ENCODE measurements around the gene IFNL4. TPM values are rescaled to one million over a fixed set of nuclear protein-coding genes. Genes with fewer than 3 reads are reported as not detected.

The IFNL4 gene
- total and polyA plus RNA-seq, 9 of the 15 experiments (the other 6 are each of a cell fraction or from before 2014, with no cell fraction given), result not detected

GRCh38 chr19:39265321-39265916 lies 16.8 kb upstream of the IFNL4 start:
- Histone ChIP-seq H3K9me3 (replicated peaks; ENCODE audit: control insufficient read depth, insufficient read depth, low read depth, low read length) (no peaks in the 10 kb centered on the region), H3K4me2 (ENCODE audit: insufficient read depth, low read length) (no peak overlapping the region), H3K4me1 (replicated peaks in 1 of 2; ENCODE audit: control insufficient read depth in 2 of 2, insufficient read depth in 2 of 2, low read length in 2 of 2) (peaks cover 0 to 22% of the 10 kb centered on the region in 2 experiments; a peak in 1 of 5 replicates), H4K20me1 (replicated peaks; ENCODE audit: control insufficient read depth, insufficient read depth, low read length) (no peaks in the 10 kb centered on the region), H2AFZ (ENCODE audit: low read depth, low read length) (no peak overlapping the region), H3K9me1 (ENCODE audit: control insufficient read depth, insufficient read depth, low read length) (no peaks in the 10 kb centered on the region), H3K79me2 (ENCODE audit: control insufficient read depth, insufficient read depth, low read length) (no peaks in the 10 kb centered on the region), H3K36me3 (ENCODE audit: control insufficient read depth, insufficient read depth, low read length) (no peaks in the 10 kb centered on the region), H3K27me3 (ENCODE audit: control insufficient read depth in 2 of 2, insufficient read depth in 2 of 2, low read length in 2 of 2) (no peaks in the 10 kb centered on the region; a peak in 1 of 5 replicates), H3K4me3 (no peak overlapping the region), H3K9ac (ENCODE audit: insufficient read depth in 1 of 2, low read depth in 2 of 2, low read length in 2 of 2) (no peak overlapping the region), H3K27ac (ENCODE audit: extremely low read depth, low read depth, low read length) (no peak overlapping the region)
- CTCF ChIA-PET (ENCODE audit: low intra/inter-chr PET ratio), result no interaction called here
- no TSS peak for BruUV-seq (replicated peaks)
- DNase-seq (ENCODE audit: extremely low read depth in 1 of 4, low spot score in 3 of 4) (peak in 1 of 4 experiments; percentile 22), FAIRE-seq (no peak), ATAC-seq (peak; percentile 32; the same call in 1 of the 3 replicates)
- intact Hi-C loops (cut with micrococcal nuclease), result no loop called here
- no peak for TF ChIP-seq ZNF197 (CRISPR knock-in tag; IDR thresholded peaks at IDR 0.05; ENCODE audit: low read depth)
- TF ChIP-seq JUND (IDR thresholded peaks at IDR 0.05; ENCODE audit: borderline replicate concordance, low read depth, low read length), result no peak
- no peak for TF ChIP-seq JUND (tag; IDR thresholded peaks at IDR 0.05; ENCODE audit: borderline replicate concordance, low read depth, low read length)
- no peak for TF ChIP-seq TRIM25 (IDR thresholded peaks at IDR 0.05; ENCODE audit: borderline replicate concordance)
- TF ChIP-seq ZNF324 (CRISPR knock-in tag; IDR thresholded peaks at IDR 0.05), result no peak
- TF ChIP-seq ETV6 (IDR thresholded peaks at IDR 0.05; ENCODE audit: borderline replicate concordance in 1 of 2, low read depth in 2 of 2, low read length in 1 of 2), result no peak
- TF ChIP-seq ETV6 (CRISPR knock-in tag; IDR thresholded peaks at IDR 0.05; ENCODE audit: borderline replicate concordance), result no peak
- TF ChIP-seq NFIC (IDR thresholded peaks at IDR 0.05), result no peak
- no peak for TF ChIP-seq ZKSCAN8 (CRISPR knock-in tag; IDR thresholded peaks at IDR 0.05)
- no peak for TF ChIP-seq HMG20B (CRISPR knock-in tag; IDR thresholded peaks at IDR 0.05)
- TF ChIP-seq DMBX1 (CRISPR knock-in tag; IDR thresholded peaks at IDR 0.05; ENCODE audit: borderline replicate concordance), result no peak
- TF ChIP-seq, protein P1, sequence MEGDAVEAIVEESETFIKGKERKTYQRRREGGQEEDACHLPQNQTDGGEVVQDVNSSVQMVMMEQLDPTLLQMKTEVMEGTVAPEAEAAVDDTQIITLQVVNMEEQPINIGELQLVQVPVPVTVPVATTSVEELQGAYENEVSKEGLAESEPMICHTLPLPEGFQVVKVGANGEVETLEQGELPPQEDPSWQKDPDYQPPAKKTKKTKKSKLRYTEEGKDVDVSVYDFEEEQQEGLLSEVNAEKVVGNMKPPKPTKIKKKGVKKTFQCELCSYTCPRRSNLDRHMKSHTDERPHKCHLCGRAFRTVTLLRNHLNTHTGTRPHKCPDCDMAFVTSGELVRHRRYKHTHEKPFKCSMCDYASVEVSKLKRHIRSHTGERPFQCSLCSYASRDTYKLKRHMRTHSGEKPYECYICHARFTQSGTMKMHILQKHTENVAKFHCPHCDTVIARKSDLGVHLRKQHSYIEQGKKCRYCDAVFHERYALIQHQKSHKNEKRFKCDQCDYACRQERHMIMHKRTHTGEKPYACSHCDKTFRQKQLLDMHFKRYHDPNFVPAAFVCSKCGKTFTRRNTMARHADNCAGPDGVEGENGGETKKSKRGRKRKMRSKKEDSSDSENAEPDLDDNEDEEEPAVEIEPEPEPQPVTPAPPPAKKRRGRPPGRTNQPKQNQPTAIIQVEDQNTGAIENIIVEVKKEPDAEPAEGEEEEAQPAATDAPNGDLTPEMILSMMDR (IDR thresholded peaks at IDR 0.05 in 2 of 3, conservative IDR thresholded peaks at IDR 0.05 in 1 of 3; ENCODE audit: insufficient read depth in 2 of 3, low read depth in 1 of 3, low read length in 3 of 3), result no peak
- TF ChIP-seq ZEB2 (IDR thresholded peaks at IDR 0.05), result no peak
- TF ChIP-seq, protein P2, sequence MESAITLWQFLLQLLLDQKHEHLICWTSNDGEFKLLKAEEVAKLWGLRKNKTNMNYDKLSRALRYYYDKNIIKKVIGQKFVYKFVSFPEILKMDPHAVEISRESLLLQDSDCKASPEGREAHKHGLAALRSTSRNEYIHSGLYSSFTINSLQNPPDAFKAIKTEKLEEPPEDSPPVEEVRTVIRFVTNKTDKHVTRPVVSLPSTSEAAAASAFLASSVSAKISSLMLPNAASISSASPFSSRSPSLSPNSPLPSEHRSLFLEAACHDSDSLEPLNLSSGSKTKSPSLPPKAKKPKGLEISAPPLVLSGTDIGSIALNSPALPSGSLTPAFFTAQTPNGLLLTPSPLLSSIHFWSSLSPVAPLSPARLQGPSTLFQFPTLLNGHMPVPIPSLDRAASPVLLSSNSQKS (CRISPR knock-in tag; IDR thresholded peaks at IDR 0.05), result no peak
- TF ChIP-seq U2AF2 (optimal IDR thresholded peaks at IDR 0.05; ENCODE audit: low read depth, low read length), result no peak
- TF ChIP-seq TAF15 (IDR thresholded peaks at IDR 0.05; ENCODE audit: low read depth, low read length), result no peak
- WGBS (ENCODE audit: insufficient coverage, low coverage, missing lambda C conversion rate), result 62% methylated on average over 22 of the region's 39 CpGs
- POLR2A ChIA-PET, result no interaction called here
- in situ Hi-C loops (cut with MboI), result no loop called here

All from K562 (cell line).